Activated CD8-positive, alpha-beta memory T cell treated with anti-CD3 and anti-CD28 coated beads, Interleukin-2, amount 50 U/mL, for 24 hours (primary cell): Measurements from ENCODE around the gene GPR17.

Experiments
- DNase-seq: peaks from one replicate; pipeline ENCODE4 v3.0.0-alpha.2; 2020; ENCODE audit errors: extremely low read depth

GPR17 gene

DNA sequence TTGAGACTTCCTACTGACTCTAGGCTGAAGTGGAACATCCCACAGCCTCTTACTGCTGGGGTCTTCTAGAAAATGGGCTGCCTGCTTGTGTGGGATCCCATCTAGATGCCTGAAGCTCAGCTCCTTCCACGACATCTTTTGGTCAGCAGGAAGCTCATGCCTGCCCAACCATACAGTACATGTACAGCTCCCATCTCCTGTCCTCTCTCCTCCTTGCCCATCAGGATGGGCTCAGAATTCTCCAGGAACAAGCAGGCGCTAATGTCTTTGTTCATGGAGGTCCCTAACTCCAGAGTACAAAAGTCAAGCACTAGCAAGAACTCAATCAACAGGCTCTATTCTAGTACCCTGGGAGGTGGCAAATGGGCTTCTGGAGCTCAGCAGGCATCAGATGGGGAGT lies 31.7 kb upstream of the GPR17 start:
- no peak for DNase-seq

DNA sequence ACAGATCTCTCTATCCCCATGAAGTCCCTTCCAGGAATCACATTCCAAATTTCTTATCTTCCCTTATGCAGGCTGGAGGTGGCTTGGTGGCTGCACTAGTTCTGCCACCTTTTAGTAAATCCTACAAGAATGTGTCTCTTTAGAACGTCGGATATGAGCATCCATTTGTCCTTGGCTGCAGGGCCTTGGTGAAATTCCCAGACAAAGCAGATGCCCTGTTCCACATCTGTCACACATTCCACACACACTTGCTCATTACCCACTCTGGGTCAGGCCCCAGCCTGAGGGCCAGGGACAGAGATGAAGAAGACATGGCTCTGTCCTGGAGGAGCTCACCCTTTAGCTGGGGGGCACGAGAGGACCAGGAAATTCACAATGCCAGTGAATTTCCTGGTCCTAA lies 31.2 kb upstream of the GPR17 start:
- no peak for DNase-seq

DNA sequence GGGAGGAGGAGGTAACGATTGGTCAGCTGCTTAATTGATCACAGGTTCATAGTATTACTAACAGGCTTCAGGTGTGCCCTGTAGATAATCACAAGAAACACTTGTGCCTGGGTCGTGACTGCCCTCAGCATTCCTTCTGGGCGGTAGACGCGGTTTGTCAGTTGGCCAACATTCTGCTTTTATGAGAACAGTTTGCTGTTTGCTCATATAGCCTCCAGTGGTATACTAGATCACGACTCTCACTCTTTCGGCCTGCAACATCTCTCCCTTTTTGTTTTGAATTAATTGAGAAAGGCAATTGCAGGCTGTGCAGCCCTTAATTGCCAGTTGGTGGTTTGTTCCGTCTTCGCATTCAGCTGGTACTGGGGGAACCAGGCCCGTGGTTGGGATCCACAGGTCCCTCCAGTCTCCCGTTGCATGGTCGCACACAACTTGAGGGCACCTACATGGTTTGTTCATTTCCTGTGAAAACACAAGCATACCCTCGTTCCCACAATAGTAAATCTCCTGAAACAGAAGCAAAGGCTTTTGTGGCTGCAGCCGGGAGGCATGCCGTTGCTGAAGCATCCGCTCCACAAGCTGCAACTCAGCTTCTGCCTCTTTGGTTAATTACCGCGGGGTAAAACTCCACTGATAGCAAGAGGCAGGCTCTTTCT lies 30.3 kb upstream of the GPR17 start:
- DNase-seq, result no peak

DNA sequence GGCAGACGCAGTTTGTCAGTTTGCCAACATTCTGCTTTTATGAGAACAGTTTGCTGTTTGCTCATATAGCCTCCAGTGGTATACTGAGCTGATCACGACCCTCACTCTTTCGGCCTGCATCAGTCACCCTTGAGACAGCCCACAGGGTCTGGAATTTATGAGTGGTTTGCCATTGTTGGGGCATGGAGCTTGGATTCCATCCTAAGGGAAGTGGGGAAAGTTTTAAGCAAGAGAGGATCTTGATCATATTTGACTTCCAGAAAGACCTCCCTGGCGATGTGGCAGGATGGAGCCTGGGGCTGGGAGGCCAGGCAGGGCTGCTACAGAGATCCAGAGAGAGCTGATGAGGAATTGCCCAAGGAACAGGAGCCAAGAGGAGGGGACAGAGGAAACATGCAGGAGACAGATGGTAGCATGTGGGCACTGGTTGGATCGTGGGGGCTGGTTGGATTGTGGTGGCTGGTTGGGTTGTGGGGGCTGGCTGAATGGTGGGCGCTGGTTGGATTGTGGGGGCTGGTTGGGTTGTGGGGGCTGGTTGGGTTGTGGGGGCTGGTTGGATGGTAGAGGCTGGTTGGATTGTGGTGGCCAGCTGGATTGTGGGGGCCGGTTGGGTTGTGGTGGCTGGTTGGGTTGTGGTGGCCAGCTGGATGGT lies 27.3 kb upstream of the GPR17 start:
- DNase-seq, result no peak

DNA sequence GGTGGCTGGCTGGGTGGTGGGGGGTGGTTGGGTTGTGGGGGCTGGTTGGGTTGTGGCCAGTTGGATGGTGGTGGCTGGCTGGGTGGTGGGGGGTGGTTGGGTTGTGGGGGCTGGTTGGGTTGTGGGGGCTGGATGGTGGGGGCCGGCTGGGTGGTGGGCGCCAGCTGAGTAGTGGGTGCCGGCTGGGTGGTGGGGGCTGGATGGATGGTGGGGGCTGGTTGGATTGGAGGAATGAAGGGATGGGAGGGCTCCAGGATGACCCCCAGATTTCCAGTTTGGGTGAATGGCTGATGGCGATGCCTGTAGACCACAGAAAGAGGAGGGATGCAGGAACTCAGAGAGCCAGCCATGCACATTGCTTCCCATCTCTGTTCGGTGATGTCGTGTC lies 26.8 kb upstream of the GPR17 start:
- no peak for DNase-seq

DNA sequence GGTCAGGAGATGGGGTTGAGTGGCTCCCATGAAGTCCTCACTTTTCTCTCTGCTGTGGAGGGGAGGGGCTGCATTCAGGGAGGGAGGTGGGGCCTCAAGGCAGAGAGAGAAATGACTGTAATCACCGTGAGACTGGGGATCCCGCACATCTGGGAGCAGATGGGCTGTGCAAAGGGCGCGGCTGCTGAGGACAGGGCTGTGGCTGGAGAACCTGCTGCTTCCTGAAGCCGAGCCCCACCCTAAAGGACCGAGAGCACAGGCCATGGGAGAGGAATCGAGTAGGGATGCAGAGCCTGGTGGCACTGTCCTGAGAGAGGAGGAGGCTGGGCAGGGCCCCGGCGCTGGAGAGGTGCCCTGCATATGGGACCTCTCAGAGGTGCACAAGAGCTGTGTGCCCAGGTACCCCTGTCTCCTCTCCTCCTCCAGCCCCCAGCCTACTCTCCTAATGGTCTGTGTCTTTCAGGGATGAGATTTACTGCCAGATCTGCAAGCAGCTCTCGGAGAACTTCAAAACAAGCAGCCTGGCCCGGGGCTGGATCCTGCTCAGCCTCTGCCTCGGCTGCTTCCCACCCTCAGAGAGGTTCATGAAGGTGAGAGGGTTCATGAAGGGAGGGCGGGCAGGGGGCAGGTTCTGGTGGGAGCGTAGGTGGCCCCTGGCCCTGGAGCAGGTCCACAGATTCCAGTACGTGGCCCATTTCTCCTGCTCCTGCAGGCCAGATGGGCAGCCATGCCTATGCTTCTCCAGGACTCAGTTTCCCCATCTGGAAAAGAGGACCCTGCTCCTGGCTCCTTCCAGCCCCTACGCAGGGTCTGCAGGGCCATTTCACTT lies 25.9 kb upstream of the GPR17 start:
- DNase-seq, result no peak

DNA sequence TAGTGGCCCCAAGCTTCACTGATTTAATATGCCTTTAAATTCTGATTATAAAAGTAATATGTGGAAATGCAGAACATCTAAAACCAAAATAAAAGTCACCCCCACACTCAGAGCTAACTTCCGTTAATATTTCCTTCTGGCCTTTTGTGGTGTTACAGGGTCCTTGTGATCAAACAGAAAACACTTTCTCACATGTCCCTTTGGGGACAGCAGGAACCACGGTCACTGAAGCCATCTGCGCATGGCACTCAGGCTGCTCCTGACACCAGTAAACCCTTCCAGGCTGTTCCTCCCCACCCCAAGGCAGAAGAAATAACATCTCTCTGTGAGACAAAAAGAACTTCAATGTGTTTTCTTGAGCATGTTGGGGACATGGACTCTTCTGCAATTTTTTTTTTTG lies 25.1 kb upstream of the GPR17 start:
- no peak for DNase-seq

DNA sequence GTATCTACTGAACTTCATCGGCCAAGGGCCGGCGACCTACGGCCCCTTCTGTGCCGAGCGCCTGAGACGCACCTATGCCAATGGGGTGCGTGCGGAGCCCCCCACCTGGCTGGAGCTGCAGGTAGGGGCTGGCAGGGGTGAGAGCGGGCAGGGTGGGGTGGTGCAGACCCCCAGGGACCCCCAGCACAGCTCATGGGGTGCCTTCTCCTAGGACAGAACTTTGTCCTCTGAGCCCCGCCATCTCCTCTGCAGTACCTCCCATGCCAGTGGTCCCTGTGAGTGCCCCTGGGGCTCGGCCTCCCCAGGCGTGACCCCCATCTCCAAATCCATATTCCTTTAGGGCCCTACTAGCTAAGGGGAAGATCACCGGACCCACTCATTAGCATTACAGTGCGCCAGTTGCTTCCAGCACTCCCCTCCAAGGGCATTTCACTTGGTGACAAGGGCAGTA lies 23.9 kb upstream of the GPR17 start:
- DNase-seq, result no peak

DNA sequence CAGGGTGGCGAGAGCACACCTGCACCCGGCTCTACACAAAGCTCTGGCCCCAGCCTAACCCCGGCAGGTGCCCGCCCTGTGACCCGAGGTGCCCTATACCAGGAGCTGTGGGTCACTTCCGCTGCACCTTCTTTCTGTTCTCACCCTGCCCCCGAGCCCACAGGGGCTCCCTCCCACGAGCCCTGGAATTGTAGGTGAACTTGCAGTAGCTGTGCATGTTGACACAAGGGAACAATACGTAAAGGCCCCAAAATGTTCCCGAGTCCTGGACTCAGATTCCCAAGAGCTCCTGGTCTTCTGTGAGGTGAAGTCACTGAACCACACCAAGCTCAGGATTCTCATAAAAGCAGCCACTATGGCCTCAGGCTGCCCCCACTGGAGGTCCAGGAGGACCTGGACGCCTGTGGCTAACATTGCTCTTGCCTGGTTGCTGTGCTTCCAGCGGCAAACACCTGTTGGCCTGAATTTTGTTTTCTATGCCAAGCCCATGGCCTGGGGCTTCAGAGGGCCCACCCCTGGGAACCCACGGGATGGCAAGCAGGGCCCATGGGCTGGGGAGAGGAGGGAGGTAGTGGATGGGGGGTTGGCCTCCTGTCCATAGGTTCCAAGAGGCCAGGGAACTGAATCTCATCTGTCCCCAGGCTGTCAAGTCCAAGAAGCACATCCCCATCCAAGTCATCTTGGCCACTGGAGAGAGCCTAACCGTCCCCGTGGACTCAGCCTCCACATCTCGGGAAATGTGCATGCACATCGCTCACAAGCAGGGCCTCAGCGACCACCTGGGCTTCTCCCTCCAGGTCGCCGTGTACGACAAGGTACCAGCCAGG lies 23.2 kb upstream of the GPR17 start:
- no peak for DNase-seq

DNA sequence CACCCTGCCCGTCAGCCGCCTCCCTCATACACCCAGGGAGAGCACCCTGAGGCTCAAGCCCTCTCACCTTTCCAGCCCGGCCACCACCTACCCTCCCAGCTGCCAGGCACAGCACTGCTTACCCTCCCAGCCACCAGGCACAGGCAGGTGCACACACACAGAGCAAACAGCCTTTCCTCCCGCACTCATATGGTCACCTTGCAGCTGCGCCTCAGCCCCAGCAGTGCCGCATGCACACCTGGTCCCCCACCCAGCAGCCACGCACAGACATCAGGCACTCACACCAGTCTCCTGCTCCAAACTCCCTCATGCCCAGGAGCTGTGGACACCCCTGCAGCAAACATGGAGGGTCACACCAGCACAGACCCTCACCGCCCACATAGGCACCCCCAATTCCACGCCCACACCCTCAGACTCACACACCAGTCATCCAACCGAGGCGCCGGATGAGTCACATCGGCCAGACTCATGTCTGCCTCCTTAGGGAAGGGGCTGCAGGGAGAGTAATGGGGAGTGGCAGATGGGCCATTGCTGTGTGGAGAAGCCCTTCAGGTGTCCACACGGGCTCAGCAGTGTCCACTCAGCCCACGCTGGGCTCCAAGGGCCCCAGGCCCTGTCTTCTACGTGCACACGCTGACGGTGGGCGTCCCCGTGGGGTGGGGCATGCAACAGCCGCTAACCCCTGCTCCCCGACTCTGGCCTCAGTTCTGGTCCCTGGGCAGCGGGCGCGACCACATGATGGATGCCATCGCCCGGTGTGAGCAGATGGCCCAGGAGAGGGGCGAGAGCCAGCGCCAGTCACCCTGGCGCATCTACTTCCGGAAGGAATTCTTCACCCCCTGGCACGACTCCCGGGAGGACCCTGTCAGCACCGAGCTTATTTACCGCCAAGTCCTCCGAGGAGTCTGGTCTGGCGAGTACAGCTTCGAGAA lies 22.3 kb upstream of the GPR17 start:
- DNase-seq, result no peak

DNA sequence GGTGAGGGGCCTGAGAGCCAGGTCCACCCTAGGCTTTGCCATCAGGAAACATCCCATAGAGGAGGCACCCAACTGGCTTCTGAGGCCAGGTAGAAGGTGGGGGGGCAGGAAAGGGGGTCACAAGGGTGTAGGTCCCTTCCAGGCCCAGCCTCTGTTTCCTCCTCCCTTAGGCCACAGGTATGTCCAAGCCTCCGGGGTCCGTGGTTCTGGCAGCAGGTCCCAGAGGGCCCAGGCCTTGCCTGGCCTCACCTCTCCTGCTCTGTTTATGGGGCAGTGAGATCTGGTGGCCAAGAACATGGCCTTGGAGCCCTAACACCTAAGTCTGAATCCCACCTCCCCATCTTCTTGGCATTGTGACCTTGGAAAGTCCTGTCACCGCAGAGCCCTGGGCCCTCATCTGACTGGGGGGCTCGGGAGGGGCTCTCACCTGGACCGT lies 21.6 kb upstream of the GPR17 start:
- DNase-seq, result no peak

DNA sequence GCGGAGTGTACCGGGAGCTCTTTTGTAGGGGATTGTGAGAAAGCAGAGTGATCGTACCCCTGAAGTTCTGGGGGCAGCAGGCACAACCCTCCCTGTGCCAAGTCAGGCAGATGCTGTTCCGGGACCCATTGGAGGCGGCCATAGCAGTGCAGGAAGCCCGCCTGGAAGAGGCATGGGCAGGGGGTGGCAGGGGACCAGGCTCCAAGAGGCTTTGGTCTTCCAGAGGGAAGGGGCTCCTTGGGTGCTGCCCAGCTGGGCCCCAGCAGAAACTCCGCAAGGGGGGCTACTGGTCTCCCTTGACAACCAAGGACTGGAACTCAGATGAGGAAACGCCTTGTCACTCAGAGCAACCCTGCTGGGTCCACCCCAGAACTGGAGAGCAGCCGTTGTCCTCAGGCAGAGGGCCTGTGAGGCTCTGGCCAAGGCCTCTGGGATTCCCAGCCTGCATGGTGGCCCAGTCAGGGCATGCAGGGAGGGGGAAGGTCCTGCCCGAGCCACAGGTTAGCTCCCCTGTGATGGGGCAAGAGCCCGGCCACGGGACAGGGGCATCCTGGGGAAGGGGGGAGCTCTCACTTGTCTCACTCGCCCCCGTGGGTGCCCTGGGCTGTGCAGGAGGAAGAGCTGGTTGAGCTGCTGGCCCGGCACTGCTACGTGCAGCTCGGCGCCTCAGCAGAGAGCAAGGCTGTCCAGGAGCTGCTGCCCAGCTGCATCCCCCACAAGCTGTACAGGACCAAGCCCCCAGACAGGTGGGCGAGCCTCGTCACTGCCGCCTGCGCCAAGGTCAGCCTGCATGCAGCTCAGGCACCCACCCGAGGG lies 21.0 kb upstream of the GPR17 start:
- no peak for DNase-seq

DNA sequence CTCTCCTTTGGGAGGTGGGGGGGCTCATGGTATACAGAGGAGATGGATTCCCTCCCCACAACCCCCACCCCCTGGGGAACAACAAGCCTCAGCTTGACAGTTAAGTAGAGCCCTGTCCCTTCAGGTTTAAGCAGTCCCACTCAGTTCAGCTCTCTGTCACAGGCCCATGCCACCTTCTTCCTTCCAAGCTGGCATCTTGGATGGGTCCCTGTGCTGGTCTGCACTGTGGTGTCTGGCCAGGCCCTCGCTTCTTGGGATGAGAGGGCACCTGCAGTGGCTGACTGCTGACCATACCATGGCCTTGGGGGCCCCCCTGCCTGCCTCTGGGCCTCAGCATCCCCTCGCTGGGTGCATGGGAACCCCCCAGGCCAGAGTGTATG lies 20.4 kb upstream of the GPR17 start:
- DNase-seq, result no peak

DNA sequence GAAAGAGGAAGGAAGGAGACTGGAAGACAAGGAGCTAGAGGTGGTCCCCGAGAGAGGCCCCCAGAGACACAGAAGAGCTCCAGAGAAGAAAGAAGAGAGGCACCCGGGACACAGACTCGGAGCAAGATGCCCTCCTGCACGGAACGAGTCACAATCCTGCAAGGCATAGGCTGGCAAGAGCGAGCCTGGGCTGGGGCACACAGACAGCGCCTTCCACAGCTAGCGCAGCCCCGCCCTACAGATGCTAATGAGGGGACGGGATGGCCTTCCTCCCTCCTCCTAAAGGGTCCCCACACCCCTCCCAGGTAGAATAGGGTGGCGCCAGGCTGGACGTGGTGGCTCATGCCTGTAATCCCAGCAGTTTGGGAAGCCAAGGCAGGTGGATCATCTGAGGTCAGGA lies 19.8 kb upstream of the GPR17 start:
- no peak for DNase-seq

DNA sequence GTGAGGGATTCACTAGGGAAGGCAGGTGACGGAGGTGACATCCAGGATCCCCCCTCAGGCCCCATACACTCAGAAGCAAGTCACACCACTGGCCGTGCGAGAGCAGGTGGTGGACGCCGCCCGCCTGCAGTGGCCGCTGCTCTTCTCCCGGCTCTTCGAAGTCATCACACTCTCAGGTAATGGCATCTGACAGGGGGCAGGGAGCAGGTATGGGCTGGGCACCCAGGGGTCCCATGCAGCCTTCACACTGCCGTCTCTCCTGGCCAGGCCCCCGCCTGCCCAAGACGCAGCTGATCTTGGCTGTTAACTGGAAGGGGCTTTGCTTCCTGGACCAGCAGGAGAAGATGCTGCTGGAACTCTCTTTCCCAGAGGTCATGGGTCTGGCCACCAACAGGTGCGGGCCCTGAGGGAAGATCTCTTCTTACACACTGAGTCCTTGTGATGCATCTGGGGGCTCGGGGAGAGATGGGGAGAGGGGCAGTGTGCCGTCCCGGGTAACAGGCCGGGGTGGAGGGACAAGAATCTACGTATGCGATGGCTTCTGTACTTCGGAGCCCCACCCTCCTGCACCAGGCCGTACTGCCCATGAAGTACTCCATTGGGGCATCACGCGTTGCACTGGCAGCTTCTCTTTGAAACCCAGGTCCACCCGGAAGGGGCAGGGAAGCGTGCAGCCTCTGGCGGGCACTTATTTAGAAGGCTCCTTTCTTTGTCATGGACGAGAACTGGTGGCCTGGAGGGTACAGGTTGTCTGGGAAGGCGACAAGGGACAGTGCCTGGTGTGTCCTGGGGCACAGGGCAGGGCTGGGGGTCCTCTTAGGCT lies 18.8 kb upstream of the GPR17 start:
- no peak for DNase-seq

DNA sequence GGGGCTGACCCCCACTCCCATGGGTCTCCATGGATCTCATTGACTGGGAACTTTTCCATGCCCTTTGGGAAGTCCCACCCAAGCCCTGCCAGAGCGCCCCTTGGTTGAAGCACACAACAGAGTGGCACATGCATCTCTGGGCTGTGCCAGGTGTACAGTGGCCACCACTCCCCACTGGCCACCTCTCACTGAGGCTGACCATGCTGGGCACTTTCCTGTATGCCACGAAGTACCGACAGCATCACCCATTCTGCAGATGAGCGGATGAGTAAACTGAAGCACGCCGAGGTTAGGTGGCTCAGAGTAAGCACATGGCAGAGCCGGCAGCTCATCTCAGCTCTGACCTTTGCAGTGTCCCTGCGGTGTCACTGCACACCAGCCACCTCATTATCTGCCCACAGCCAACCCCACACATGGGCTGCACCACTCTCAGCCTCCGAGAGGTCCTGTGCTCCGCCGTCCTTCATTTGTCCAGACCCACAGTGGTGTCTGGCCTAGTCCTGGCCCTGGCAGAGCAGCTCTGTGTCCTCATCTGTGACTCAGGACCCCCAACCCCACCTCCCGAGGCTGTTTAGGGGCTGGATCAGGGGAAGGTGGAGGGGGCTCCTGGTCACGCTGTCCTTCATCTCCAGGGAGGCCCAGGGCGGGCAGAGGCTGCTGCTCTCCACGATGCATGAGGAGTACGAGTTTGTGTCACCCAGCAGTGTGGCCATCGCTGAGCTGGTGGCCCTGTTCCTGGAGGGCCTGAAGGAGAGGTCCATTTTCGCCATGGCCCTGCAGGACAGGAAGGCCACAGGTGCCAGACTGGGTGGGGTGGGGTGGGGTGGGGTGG lies 18.0 kb upstream of the GPR17 start:
- no peak for DNase-seq

DNA sequence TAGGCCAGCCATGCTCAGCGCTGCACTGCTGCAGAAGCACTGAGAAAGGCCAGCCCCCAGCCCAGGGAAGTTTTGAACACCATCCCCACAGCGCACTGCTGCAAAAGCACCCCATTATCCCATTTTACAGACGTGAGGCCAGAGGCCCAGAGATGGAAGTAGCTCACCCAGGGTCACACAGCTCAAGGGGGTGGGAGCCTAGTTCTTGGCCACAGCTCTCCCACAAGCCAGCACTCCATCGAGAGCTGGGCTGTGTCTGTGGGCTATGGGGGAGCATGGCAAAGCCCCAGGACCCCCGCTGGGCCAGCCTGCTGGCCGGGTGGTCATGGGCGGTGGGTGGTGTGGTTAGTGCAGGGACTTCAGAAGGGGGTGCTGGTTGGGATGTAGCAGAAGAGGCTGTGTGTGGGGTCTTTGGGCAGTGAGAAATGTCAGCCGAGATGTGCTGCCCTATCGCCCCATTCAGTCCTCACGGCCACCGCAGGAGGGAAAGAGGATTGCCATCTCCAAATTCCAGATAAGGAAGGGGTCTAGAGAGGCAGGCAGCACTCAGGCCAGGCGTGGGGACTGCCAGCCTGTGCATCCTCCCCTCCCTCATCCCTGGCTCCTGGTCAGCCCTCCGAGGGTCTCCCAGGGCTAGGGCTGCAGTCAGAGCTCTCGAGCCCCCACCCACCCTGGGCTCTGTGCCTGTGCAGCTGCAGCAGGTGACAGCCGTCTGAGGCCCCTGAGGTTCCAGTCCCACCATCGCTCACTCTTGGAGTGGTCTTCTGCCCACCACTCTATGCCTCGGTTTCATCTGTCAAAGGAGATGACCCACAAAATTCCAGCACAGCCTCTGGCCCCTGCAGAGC lies 17.0 kb upstream of the GPR17 start:
- no peak for DNase-seq
